ENCODE data around the gene MKRN3. TPM values are rescaled to one million over a fixed set of nuclear protein-coding genes. Genes with fewer than 3 reads are reported as not detected.

The MKRN3 gene
- total and polyA plus RNA-seq, 10 of the 15 experiments (the other 5 are each of a cell fraction or from before 2014, with no cell fraction given): 0.30 to 1.1 TPM; not detected in 8

DNA sequence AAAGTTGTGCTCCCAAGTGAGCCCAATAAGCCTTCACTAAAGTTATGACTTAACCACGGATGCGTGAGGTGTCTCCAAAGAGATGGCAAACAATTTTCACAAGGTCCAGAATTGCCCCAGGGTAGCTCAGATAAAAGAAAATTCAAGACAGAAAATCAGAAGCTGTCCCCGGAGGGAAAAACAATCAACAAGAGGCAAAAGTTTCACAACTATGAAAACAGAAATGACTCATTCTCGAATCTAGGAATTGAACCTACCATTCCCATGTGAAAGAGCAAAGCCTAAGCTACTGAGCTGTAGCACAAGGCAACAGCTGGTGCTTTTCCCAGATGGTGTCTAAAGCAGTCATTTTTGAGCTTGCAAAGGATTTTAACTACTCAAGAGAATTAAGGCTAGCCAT is 33.5 kb upstream of the MKRN3 start:
- no peak for TF ChIP-seq BCLAF1 (IDR thresholded peaks at IDR 0.05)
- no peak for TF ChIP-seq BCL3 (IDR thresholded peaks at IDR 0.05; ENCODE audit: borderline replicate concordance, insufficient read depth, low read depth, low read length, poor library complexity, severe bottlenecking)
- no peak overlapping the region for H3K4me2 ChIP-seq (ENCODE audit: control insufficient read depth, insufficient read depth)
- WGBS (ENCODE audit: insufficient coverage, insufficient replicate concordance, low lambda C conversion rate, missing lambda C conversion rate): 23% methylated on average over 4 of the region's 4 CpGs
- no peak for DNase-seq (ENCODE audit: low read depth, low spot score)
- no peaks in the 10 kb centered on the region; the same call in 2 of the 3 replicates for H3K9me3 ChIP-seq (replicated peaks; ENCODE audit: control insufficient read depth, insufficient read depth, low read length)
- ChIA-PET CTCF (no interaction called here), SMC1A (ENCODE audit: uncharacterized antibody, unreplicated experiment) (no interaction called here), RAD21 (ENCODE audit: unreplicated experiment) (no interaction called here), POLR2A (no interaction called here)
- H3K27me3 ChIP-seq (replicated peaks in 1 of 2; ENCODE audit: control insufficient read depth in 2 of 2, insufficient read depth in 2 of 2, low read length in 1 of 2): no peaks in the 10 kb centered on the region
- H4K20me1 ChIP-seq (ENCODE audit: control insufficient read depth, insufficient read depth): no peaks in the 10 kb centered on the region
- no peak for ATAC-seq
- H3K79me2 ChIP-seq (ENCODE audit: control insufficient read depth, insufficient read depth, low read length): no peaks in the 10 kb centered on the region
- BruUV-seq (replicated peaks): no TSS peak
- no peaks in the 10 kb centered on the region for H3K4me1 ChIP-seq (ENCODE audit: control insufficient read depth, insufficient read depth, low read length)
- H3K27ac ChIP-seq (ENCODE audit: control insufficient read depth, insufficient read depth): no peak overlapping the region
- no peak overlapping the region for H3K9ac ChIP-seq (ENCODE audit: control insufficient read depth, insufficient read depth, low read length)
- no peak for FAIRE-seq
- in situ Hi-C loops (cut with MboI) (no loop called here), intact Hi-C loops (cut with micrococcal nuclease; ENCODE audit: unreplicated experiment) (no loop called here)
- no peaks in the 10 kb centered on the region for H3K36me3 ChIP-seq (ENCODE audit: control insufficient read depth in 2 of 2, insufficient read depth in 2 of 2, low read length in 1 of 2)
- H2AFZ ChIP-seq (ENCODE audit: control insufficient read depth, low read depth, low read length): no peak overlapping the region
- H3K4me3 ChIP-seq: no peak overlapping the region

- no peak for FAIRE-seq
These were observed 28.8 kb upstream of the MKRN3 start for GRCh38 chr15:23536659-23537058.

More at GRCh38 chr15:23536659-23537058, 28.8 kb upstream of the MKRN3 start:
- Histone ChIP-seq H3K9me3 (replicated peaks; ENCODE audit: control insufficient read depth, insufficient read depth, low read length) (no peaks in the 10 kb centered on the region; the same call in 2 of the 3 replicates), H4K20me1 (ENCODE audit: control insufficient read depth, insufficient read depth) (no peaks in the 10 kb centered on the region), H3K36me3 (ENCODE audit: control insufficient read depth in 2 of 2, insufficient read depth in 2 of 2, low read length in 1 of 2) (no peaks in the 10 kb centered on the region), H3K79me2 (ENCODE audit: control insufficient read depth, insufficient read depth, low read length) (no peaks in the 10 kb centered on the region), H3K4me2 (ENCODE audit: control insufficient read depth, insufficient read depth) (no peak overlapping the region), H3K27me3 (replicated peaks in 1 of 2; ENCODE audit: control insufficient read depth in 2 of 2, insufficient read depth in 2 of 2, low read length in 1 of 2) (no peaks in the 10 kb centered on the region), H3K4me1 (ENCODE audit: control insufficient read depth, insufficient read depth, low read length) (no peaks in the 10 kb centered on the region), H3K9ac (ENCODE audit: control insufficient read depth, insufficient read depth, low read length) (no peak overlapping the region), H3K4me3 (no peak overlapping the region), H2AFZ (ENCODE audit: control insufficient read depth, low read depth, low read length) (no peak overlapping the region), H3K27ac (ENCODE audit: control insufficient read depth, insufficient read depth) (no peak overlapping the region)
- CTCF ChIA-PET: no interaction called here
- SMC1A ChIA-PET (ENCODE audit: uncharacterized antibody, unreplicated experiment): no interaction called here
- TF ChIP-seq DPF2 (IDR thresholded peaks at IDR 0.05) (no peak), RFX5 (IDR thresholded peaks at IDR 0.05; ENCODE audit: low read depth, low read length) (no peak), ZZZ3 (IDR thresholded peaks at IDR 0.05; ENCODE audit: control insufficient read depth, insufficient read length, low read depth) (no peak), YBX1 (IDR thresholded peaks at IDR 0.05) (no peak), EGR1 (IDR thresholded peaks at IDR 0.05; ENCODE audit: borderline replicate concordance in 1 of 2, low read depth in 2 of 2, low read length in 2 of 2) (no peak), ZNF24 (IDR thresholded peaks at IDR 0.05) (no peak), RCOR1 (conservative IDR thresholded peaks at IDR 0.05; ENCODE audit: low read depth, low read length) (no peak)
- WGBS (ENCODE audit: insufficient coverage, insufficient replicate concordance, low lambda C conversion rate, missing lambda C conversion rate): 13% methylated on average over 3 of the region's 3 CpGs
- POLR2A ChIA-PET: no interaction called here
- no TSS peak for BruUV-seq (replicated peaks)
- intact Hi-C loops (cut with micrococcal nuclease; ENCODE audit: unreplicated experiment): no loop called here
- ATAC-seq (no peak), DNase-seq (ENCODE audit: low read depth, low spot score) (no peak)
- RAD21 ChIA-PET (ENCODE audit: unreplicated experiment): no interaction called here
- in situ Hi-C loops (cut with MboI): no loop called here

Measured in GM12878 (cell line).